Spleen (tissue), 11 donors: Measurements from ENCODE around the gene MAP3K14. TPM values are rescaled to one million over a fixed set of nuclear protein-coding genes. Genes with fewer than 3 reads are reported as not detected.

Experiments used
- DNase-seq: peaks from one replicate; pipeline ENCODE4 v3.0.0-alpha.2; 2020
- H3K27ac ChIP-seq, 8 donors: fragments of 200-600 bp; sonication (generic) in 7 of 8; 1 replicate in 4 of 8; 2 replicates in 4 of 8; pipeline versions ENCODE4 v1.5.0 to v1.8.0; 2016 to 2021; ENCODE audit warnings: inconsistent platforms in 4 of 8, mild to moderate bottlenecking in 4 of 8, moderate library complexity in 1 of 8
- H3K27me3 ChIP-seq, 7 donors: fragments of 200-600 bp; sonication (generic) in 6 of 7; replicated peaks in 1 of 7; 1 replicate in 4 of 7; 2 replicates in 3 of 7; pipeline versions ENCODE4 v1.5.0 to v1.8.0; 2016 to 2021; ENCODE audit warnings: inconsistent platforms in 3 of 7, mild to moderate bottlenecking in 1 of 7
- H3K36me3 ChIP-seq, 6 donors: fragments of 200-600 bp; sonication (generic) in 5 of 6; 1 replicate in 4 of 6; 2 replicates in 2 of 6; pipeline versions ENCODE4 v1.5.0 to v1.8.0; 2016 to 2021; ENCODE audit warnings: inconsistent platforms in 2 of 6
- H3K4me1 ChIP-seq, 6 donors: fragments of 200-600 bp; sonication (generic) in 5 of 6; 1 replicate in 3 of 6; 2 replicates in 3 of 6; pipeline versions ENCODE4 v1.5.0 to v1.8.0; 2016 to 2021; ENCODE audit warnings: inconsistent platforms in 3 of 6
- H3K4me3 ChIP-seq, 8 donors: fragments of 200-600 bp; sonication (generic) in 7 of 8; 1 replicate in 4 of 8; 2 replicates in 4 of 8; pipeline versions ENCODE4 v1.5.0 to v1.8.0; 2016 to 2021; ENCODE audit warnings: inconsistent platforms in 4 of 8, mild to moderate bottlenecking in 4 of 8, moderate library complexity in 2 of 8
- H3K9me3 ChIP-seq, 8 donors: fragments of 200-600 bp; sonication (generic) in 7 of 8; 1 replicate in 4 of 8; 2 replicates in 4 of 8; pipeline versions ENCODE4 v1.5.0 to v1.8.0; 2016 to 2021; ENCODE audit warnings: inconsistent platforms in 4 of 8
- POLR2A ChIP-seq, 3 donors: fragments of 450-650 bp; IDR thresholded peaks; one replicate each; pipeline ENCODE4 v1.5.1; 2017; ENCODE audit warnings: antibody characterized with exemption in 3 of 3, mild to moderate bottlenecking in 1 of 3
- POLR2AphosphoS5 ChIP-seq, 3 donors: sonication (generic); formaldehyde crosslinking; IDR thresholded peaks; one replicate each; pipeline ENCODE4 v1.5.1; 2017; ENCODE audit warnings: antibody characterized with exemption in 3 of 3
- WGBS, 5 donors: extraction: QIAGEN DNeasy Blood & Tissue Kit in 3 of 5; methylation state at CpG; one replicate each; pipeline versions ENCODE4 v1.1.5 to v1.1.7; 2013 to 2018; 5-methylcytosine and 5-hydroxymethylcytosine counted together
- intact Hi-C: fragments of 100-400 bp; cut with DNase I; formaldehyde crosslinking; loops from one replicate; pipeline ENCODE4 v1.15.0; 2023; ENCODE audit warnings: low total_unique reads
- polyA plus RNA-seq, 3 donors: library from polyadenylated mRNA; stranded (reverse); fragments of 200-250 nt; gene quantifications; one replicate each; pipeline ENCODE4 v1.2.1, GENCODE V29; 2013
- total RNA-seq, 7 donors: library from RNA; depleted of rRNA in 3 of 7; stranded (reverse); fragments of >200 nt in 3 of 7; fragmentation: NEBNext Ultra II Directional in 4 of 7; extraction: Animal tissue kit (Norgen Biotek cat#: 25700) in 4 of 7; gene quantifications; one replicate each; pipeline versions ENCODE4 v1.1.0 to v1.2.1, GENCODE V29; 2016 to 2021
- TF ChIP-seq, protein P1 (sequence below), 11 experiments: fragments of 200-600 bp in 7 of 11; fragments of 450-650 bp in 4 of 11; sonication (generic) in 4 of 11; IDR thresholded peaks in 8 of 11; conservative IDR thresholded peaks in 3 of 11; 1 replicate in 7 of 11; 2 replicates in 4 of 11; pipeline versions ENCODE4 v1.4.0 to v1.8.0; 2016 to 2021; ENCODE audit warnings: antibody characterized with exemption in 11 of 11, inconsistent platforms in 4 of 11, mild to moderate bottlenecking in 1 of 11
- donor health status: healthy with polysubstance abuse.
- donor health status: DM: no; HTN: no; CAD: no; lungs with moderate emphysema.
- donor health status: DM: no; HTN: no; CAD: no.
- donor health status: Bipolar disorder and iron deficiency.
- donor health status: healthy.
- donor health status: DM: no; HTN: no; CAD: no.
- donor health status: DM: yes; HTN: yes; CAD: no.

MAP3K14 gene
- total and polyA plus RNA-seq, 10 donors = 17.3 to 36.3 (median 28.0) TPM

- no peaks in the 10 kb centered on the region for H3K36me3 ChIP-seq
- intact Hi-C loops = no loop called here
Observed at GRCh38 chr17:45320349-45320930, 3.6 kb upstream of the MAP3K14 start.

GRCh38 chr17:45319239-45319703 lies 2.5 kb upstream of the MAP3K14 start:
- DNase-seq = no peak
- Histone ChIP-seq H3K4me1 (peaks cover 14 to 51% (median 32%) of the 10 kb centered on the region in 6 donors), H3K36me3 (no peaks in the 10 kb centered on the region), H3K4me3 (no peak overlapping the region), H3K9me3 (no peaks in the 10 kb centered on the region), H3K27me3 (no peaks in the 10 kb centered on the region), H3K27ac (no peak overlapping the region)
- intact Hi-C loops = no loop called here
- 83 to 88% (median 86%) methylated on average over 5 of the region's 5 CpGs for WGBS, 5 donors
- no peak for TF ChIP-seq POLR2A (IDR thresholded peaks at IDR 0.05)
- TF ChIP-seq, protein P1, sequence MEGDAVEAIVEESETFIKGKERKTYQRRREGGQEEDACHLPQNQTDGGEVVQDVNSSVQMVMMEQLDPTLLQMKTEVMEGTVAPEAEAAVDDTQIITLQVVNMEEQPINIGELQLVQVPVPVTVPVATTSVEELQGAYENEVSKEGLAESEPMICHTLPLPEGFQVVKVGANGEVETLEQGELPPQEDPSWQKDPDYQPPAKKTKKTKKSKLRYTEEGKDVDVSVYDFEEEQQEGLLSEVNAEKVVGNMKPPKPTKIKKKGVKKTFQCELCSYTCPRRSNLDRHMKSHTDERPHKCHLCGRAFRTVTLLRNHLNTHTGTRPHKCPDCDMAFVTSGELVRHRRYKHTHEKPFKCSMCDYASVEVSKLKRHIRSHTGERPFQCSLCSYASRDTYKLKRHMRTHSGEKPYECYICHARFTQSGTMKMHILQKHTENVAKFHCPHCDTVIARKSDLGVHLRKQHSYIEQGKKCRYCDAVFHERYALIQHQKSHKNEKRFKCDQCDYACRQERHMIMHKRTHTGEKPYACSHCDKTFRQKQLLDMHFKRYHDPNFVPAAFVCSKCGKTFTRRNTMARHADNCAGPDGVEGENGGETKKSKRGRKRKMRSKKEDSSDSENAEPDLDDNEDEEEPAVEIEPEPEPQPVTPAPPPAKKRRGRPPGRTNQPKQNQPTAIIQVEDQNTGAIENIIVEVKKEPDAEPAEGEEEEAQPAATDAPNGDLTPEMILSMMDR (IDR thresholded peaks at IDR 0.05 in 8 of 11, conservative IDR thresholded peaks at IDR 0.05 in 3 of 11) = no peak
- TF ChIP-seq POLR2AphosphoS5 (IDR thresholded peaks at IDR 0.05) = no peak

More at GRCh38 chr17:45320349-45320930, 3.6 kb upstream of the MAP3K14 start:
- TF ChIP-seq POLR2A (IDR thresholded peaks at IDR 0.05) = no peak
- no peak for TF ChIP-seq POLR2AphosphoS5 (IDR thresholded peaks at IDR 0.05)
- TF ChIP-seq, protein P1 (IDR thresholded peaks at IDR 0.05 in 8 of 11, conservative IDR thresholded peaks at IDR 0.05 in 3 of 11) = no peak
- Histone ChIP-seq H3K27ac (peak overlapping the region in 1 of 8 donors; percentile 17), H3K27me3 (no peaks in the 10 kb centered on the region), H3K4me1 (peaks cover 3 to 39% (median 21%) of the 10 kb centered on the region in 6 donors), H3K9me3 (no peaks in the 10 kb centered on the region), H3K4me3 (no peak overlapping the region)
- WGBS, 5 donors = 88 to 92% (median 90%) methylated on average over 5 of the region's 5 CpGs
- DNase-seq = no peak

GRCh38 chr17:45318561-45319230 lies 1.9 kb upstream of the MAP3K14 start:
- no peaks in the 10 kb centered on the region for H3K9me3 ChIP-seq
- WGBS, 5 donors = 85 to 97% (median 95%) methylated on average over 7 of the region's 7 CpGs
- H3K36me3 ChIP-seq = no peaks in the 10 kb centered on the region
- TF ChIP-seq POLR2AphosphoS5 (IDR thresholded peaks at IDR 0.05) = no peak
- TF ChIP-seq POLR2A (IDR thresholded peaks at IDR 0.05) = no peak
- H3K4me1 ChIP-seq = peaks cover 19 to 56% (median 38%) of the 10 kb centered on the region in 6 donors
- intact Hi-C loops = no loop called here
- no peak overlapping the region for H3K4me3 ChIP-seq
- DNase-seq = no peak
- H3K27me3 ChIP-seq = no peaks in the 10 kb centered on the region
- H3K27ac ChIP-seq = peak overlapping the region in 4 of 8 donors; percentile 7 to 98 (median 60)

GRCh38 chr17:45317111-45317928 lies 500 bp upstream of the MAP3K14 start:
- Histone ChIP-seq H3K27me3 (no peaks in the 10 kb centered on the region), H3K27ac (peak overlapping the region; percentile 89 to 99 (median 94)), H3K9me3 (no peaks in the 10 kb centered on the region), H3K36me3 (no peaks in the 10 kb centered on the region), H3K4me3 (peak overlapping the region; percentile 64 to 88 (median 78)), H3K4me1 (peaks cover 33 to 70% (median 52%) of the 10 kb centered on the region in 6 donors)
- intact Hi-C loops = no loop called here
- WGBS, 5 donors = 0 to 1% (median 1%) methylated on average over 29 to 54 of the region's 54 CpGs
- DNase-seq = peak; percentile 100
- no peak for TF ChIP-seq POLR2A (IDR thresholded peaks at IDR 0.05)
- TF ChIP-seq, protein P1 (IDR thresholded peaks at IDR 0.05 in 8 of 11, conservative IDR thresholded peaks at IDR 0.05 in 3 of 11) = peak in 4 of 11 experiments; percentile 14 to 53 (median 18)
- TF ChIP-seq POLR2AphosphoS5 (IDR thresholded peaks at IDR 0.05) = peak; percentile 89 to 94 (median 90)
